GM19372 (cell line): Measurements from ENCODE around the gene GJA5.

Experiments
- ATAC-seq: cut with Tn5 transposase; IDR thresholded peaks from one replicate; pipeline ENCODE4 v1.9.1; 2021; ENCODE audit warnings: mild to moderate bottlenecking, low read depth, moderate library complexity; ENCODE audit not compliant: unreplicated experiment

GJA5 gene

GRCh38 chr1:147760481-147761260 lies at the start of gene GJA5:
Gene GJA5 (minus strand): TSS chr1:147760602. CDS start chr1:147759238, 1,364 bp downstream.
- ATAC-seq, result no peak

- ATAC-seq, result no peak
These were observed 48.8 kb upstream of the GJA5 start for GRCh38 chr1:147809236-147809635.

GRCh38 chr1:147808025-147808424 lies 47.6 kb upstream of the GJA5 start:
- ATAC-seq, result no peak

- ATAC-seq, result no peak
These were observed 47.0 kb upstream of the GJA5 start for GRCh38 chr1:147807405-147807804.

- no peak for ATAC-seq
These were observed 44.7 kb upstream of the GJA5 start for GRCh38 chr1:147804942-147805723.

GRCh38 chr1:147800804-147801203 lies 40.4 kb upstream of the GJA5 start:
- no peak for ATAC-seq

GRCh38 chr1:147798731-147799130 lies 38.3 kb upstream of the GJA5 start:
- ATAC-seq, result no peak

- no peak for ATAC-seq
These were observed 34.2 kb upstream of the GJA5 start for GRCh38 chr1:147794570-147794969.

- ATAC-seq, result no peak
These were observed 31.5 kb upstream of the GJA5 start for GRCh38 chr1:147791876-147792275.

- ATAC-seq, result no peak
These were observed 27.4 kb upstream of the GJA5 start for GRCh38 chr1:147787765-147788164.

GRCh38 chr1:147786536-147786935 lies 26.1 kb upstream of the GJA5 start:
- ATAC-seq, result no peak

- ATAC-seq, result no peak
These were observed 25.5 kb upstream of the GJA5 start for GRCh38 chr1:147785794-147786506.

GRCh38 chr1:147784941-147785340 lies 24.5 kb upstream of the GJA5 start:
- no peak for ATAC-seq

GRCh38 chr1:147781056-147781471 lies 20.7 kb upstream of the GJA5 start:
- no peak for ATAC-seq

GRCh38 chr1:147777694-147778093 lies 17.3 kb upstream of the GJA5 start:
- ATAC-seq, result no peak

- no peak for ATAC-seq
These were observed 12.9 kb upstream of the GJA5 start for GRCh38 chr1:147773215-147773715.

GRCh38 chr1:147772570-147772969 lies 12.2 kb upstream of the GJA5 start:
- no peak for ATAC-seq

- ATAC-seq, result no peak
These were observed 11.1 kb upstream of the GJA5 start for GRCh38 chr1:147771226-147772125.

- no peak for ATAC-seq
These were observed 8.7 kb upstream of the GJA5 start for GRCh38 chr1:147769106-147769505.

- ATAC-seq, result no peak
These were observed 8.2 kb upstream of the GJA5 start for GRCh38 chr1:147768582-147768981.
